Subcutaneous adipose tissue (tissue), 4 donors: ENCODE results near the gene CD82. TPM values are rescaled to one million over a fixed set of nuclear protein-coding genes. Genes with fewer than 3 reads are reported as not detected.

Source experiments
- total RNA-seq, 4 donors: library from RNA; depleted of rRNA; stranded (reverse); fragments of >200 nt; gene quantifications; one replicate each; pipeline ENCODE4 v1.1.0, GENCODE V29; 2016
- TF ChIP-seq, protein P1 (sequence below): fragments of 450-650 bp; IDR thresholded peaks from one replicate; pipeline ENCODE4 v1.5.1; 2016; ENCODE audit warnings: low read depth, mild to moderate bottlenecking, control low read depth, antibody characterized with exemption, moderate library complexity

CD82 gene
- total RNA-seq, 4 donors from 2014 or later = 9.0 to 19.4 (median 14.3) TPM

DNA sequence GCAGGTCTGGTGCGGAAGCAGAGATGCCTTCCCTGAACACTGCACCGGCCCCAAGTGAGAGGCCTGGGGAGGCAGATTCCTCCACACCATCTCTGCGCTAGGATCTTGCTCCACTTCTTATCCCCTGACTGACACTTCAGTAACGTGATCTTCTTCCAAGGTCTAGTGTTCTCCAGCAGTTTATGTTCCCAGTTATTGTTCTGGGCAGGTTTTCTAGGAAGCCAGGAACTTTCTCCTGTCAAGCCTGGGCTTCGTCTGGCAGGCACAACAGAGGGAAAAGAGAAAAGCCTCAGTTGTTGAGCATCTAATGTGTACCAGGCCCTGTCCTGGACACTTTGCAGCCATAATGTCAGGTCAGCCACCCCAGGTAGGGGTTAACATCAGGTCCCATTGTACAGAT lies 10.5 kb downstream of the CD82 start:
- TF ChIP-seq, protein P1, sequence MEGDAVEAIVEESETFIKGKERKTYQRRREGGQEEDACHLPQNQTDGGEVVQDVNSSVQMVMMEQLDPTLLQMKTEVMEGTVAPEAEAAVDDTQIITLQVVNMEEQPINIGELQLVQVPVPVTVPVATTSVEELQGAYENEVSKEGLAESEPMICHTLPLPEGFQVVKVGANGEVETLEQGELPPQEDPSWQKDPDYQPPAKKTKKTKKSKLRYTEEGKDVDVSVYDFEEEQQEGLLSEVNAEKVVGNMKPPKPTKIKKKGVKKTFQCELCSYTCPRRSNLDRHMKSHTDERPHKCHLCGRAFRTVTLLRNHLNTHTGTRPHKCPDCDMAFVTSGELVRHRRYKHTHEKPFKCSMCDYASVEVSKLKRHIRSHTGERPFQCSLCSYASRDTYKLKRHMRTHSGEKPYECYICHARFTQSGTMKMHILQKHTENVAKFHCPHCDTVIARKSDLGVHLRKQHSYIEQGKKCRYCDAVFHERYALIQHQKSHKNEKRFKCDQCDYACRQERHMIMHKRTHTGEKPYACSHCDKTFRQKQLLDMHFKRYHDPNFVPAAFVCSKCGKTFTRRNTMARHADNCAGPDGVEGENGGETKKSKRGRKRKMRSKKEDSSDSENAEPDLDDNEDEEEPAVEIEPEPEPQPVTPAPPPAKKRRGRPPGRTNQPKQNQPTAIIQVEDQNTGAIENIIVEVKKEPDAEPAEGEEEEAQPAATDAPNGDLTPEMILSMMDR = no peak

DNA sequence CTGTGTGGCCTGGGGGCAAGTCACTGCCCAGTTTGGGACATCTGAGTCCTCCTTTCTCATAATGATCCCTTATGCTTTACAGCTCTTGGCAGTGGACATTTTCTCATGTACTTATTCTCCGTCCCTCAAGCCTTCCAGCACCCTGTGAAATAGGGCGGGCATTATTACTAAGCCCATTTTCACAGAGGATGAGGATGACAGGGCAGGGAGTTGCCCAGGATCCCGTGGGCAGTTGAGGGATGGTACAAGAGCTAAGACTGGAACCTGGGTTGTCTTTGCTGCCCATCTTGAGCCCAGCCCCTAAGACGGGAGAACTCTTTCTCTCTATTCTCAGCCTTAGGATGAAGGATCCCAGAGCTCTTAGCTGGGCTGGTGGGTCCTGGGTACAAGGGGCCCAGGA lies 11.2 kb downstream of the CD82 start:
- TF ChIP-seq, protein P1 = no peak

DNA sequence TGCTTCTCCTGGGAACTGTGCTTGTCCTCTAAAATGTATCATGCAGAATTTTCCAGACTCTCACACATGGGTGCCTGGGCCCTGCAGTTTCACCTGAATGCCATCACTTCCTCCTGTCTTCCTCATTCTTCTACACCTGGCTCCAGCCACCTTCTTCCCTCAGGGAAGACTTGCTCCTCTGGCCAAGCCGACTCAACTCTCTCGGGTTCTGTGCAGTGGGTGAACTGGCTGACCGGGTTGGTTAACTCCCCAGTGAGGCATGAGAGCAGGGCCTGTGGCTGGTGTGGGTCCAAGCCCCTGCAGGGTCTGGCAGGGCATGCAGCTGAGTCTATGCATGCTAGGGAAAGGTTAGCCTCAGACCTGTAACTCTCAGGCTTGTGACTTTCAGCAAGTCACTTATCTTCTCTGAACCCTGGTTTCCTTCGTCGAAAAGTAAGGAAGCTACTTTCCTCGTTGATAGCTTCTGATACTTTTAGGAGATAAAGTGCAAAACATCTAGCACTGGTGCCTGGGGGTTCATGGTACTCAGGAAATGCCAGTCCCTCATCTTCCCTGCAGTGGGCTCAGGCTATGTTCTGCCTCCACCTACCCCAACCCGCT lies 11.9 kb downstream of the CD82 start:
- TF ChIP-seq, protein P1 = no peak

DNA sequence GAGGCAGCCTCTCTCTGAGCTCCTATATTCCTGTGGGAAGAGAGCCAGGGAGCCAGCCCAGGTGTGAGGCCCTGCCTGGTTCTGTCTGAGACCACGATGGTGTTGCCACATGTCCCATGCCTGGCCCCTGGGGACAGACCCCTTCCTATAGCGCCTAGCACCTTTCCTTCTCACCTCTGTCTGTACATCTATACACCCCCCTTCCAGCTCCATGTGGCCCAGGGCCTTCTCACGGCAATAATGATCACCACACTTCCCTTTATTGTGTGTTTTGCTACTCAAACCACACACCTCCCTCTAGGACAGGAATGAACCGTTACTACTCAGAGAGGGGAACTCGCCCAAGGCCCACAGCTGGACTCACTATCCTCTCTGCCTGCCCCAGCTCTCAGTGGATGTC lies 12.8 kb downstream of the CD82 start:
- TF ChIP-seq, protein P1 = no peak

DNA sequence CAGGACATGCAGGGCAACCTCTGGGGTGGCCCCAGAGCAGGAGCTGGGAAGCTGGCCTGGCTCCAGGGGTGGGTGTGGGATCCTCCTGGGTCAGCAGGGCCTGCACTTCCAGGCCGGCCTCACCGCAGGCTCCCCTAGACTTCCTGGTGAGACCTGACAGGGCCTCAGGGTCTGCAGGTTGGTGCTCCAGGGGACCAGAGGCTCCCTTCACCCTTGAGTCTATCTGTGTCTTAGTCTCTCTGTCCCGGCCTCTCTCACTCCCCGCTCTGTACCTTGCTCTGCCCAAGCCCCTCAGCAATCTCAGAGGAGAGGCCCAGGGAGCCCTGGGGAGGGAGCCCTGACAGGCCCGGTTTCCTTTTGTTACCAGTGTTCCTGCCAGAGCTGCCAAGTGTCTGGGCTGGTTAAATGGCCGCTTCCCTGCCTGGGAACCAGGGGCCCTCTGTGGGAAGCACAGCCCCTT lies 13.9 kb downstream of the CD82 start:
- TF ChIP-seq, protein P1 = no peak

DNA sequence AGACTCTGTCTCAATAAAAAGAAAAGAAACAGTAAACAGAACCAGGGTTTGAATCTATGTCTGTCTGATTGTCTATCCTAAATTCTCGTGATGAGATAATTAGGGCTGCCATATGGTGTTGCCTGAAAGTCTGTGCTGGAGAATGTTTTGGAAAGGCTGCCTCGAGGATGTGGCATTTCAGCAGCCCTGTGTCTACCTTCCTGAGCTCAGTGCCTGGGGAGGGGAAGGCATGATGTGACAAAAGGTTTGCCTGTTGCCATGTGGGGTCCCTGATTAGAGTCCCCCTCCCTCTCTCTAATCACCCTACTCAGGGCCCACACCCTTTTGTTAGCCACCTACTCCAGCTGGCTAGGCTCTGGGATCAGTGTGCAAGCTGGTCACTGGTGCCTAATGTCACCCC lies 15.2 kb downstream of the CD82 start:
- TF ChIP-seq, protein P1 = no peak

DNA sequence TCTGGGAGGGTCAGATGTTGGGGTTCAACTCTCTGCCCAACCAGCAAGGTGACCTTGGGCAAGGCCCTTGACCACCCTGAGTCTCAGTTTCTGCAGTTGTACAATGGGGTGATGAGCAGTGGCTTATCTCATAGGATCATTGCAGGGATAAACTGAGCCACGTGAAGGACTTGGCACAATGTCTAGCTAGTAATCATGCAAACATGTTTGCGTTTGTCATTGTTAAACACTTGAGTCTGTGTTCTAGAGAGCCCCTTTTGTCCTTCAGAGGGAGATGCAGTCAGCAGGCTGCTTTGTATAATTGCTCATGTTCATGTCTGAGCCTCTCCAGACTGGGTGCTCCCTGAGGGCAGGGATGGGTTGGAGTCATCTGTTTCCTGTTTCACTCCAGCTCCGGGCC lies 15.8 kb downstream of the CD82 start:
- TF ChIP-seq, protein P1 = no peak
